HG02642 (cell line): ENCODE results near the gene JAM2.

ENCODE experiments used
- ATAC-seq: cut with Tn5 transposase; IDR thresholded peaks from one replicate; pipeline ENCODE4 v1.9.1; 2021; ENCODE audit warnings: mild to moderate bottlenecking; ENCODE audit not compliant: unreplicated experiment, poor library complexity

JAM2 gene

DNA sequence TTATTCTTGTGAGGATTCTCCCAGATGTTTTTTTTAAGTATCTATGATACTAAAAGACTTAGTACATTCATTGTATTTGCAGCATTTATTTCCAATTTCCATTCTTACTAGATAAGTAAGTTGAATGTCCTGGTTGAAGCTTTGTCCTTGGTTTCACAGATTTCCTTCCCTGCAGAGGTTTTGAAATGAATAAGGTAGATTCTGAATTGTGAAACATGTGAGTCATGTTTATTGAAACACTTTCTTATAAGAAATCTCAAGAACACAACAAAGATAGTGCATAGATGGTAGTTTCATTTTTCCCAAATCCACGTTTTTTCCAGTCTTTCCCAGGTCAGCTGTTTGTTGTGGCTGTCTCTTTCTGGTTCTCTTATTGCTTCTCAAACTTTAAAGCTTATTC, 120.5 kb downstream of the JAM2 start:
- no peak for ATAC-seq

- no peak for ATAC-seq
Measured at GRCh38 chr21:25760061-25760460, 121.0 kb downstream of the JAM2 start.

DNA sequence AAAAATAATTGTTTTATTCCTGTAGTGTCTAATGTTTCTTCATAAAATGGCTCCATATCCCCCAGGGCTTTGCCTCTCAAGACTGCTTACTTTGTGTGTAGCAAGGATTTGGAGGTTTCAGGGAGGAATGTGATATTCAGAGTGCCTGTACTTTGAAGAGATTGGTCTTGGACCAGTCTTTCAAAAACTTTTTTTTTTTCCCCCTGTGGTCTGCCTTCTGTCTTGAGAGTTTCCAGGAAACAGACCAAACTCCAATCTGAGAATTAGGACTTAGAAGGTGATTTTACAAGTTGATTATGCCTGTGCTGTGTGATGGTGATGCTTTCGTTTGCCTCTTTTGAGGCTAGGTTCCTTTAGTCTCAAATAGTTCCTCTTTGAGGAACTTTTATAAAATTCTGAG, 121.6 kb downstream of the JAM2 start:
- ATAC-seq: no peak

DNA sequence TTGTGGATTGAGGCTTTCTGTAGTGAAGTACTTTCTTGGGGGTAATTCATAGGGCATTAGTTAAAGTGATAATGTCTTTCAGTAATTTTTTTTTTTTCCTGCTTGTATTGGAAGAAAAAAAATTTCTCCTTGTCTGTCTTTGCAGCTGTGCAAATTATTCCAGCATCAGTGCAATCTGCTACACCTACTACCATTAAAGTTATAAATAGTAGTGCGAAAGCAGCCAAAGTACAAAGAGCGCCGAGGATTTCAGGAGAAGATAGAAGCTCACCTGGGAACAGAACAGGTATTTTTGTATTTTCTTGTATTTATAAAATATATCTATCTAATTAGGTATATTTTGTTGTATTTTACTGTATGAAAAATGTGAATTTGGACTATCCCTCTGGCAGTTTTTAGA, 125.0 kb downstream of the JAM2 start:
- no peak for ATAC-seq
